Measurements from ENCODE around the gene CANX. TPM values are rescaled to one million over a fixed set of nuclear protein-coding genes. Genes with fewer than 3 reads are reported as not detected.
A peak's percentile ranks its signal among the peaks of the same experiment; 100 is the strongest.

The CANX gene
- total and polyA plus RNA-seq, 9 of the 15 experiments (the other 6 are each of a cell fraction or from before 2014, with no cell fraction given) = 155 to 893 (median 589) TPM

- TF ChIP-seq REST (IDR thresholded peaks at IDR 0.05; ENCODE audit: borderline replicate concordance) (peak; percentile 42), REST (CRISPR knock-in tag; IDR thresholded peaks at IDR 0.05; ENCODE audit: low read depth) (no peak), TFAP4 (CRISPR knock-in tag; IDR thresholded peaks at IDR 0.05; ENCODE audit: borderline replicate concordance) (peak; percentile 78), PURB (CRISPR knock-in tag; IDR thresholded peaks at IDR 0.05; ENCODE audit: low read depth) (no peak), ATF4 (CRISPR knock-in tag; IDR thresholded peaks at IDR 0.05) (no peak), KLF16 (IDR thresholded peaks at IDR 0.05) (0 out of 2 replicates have a peak, but pooled peaks have one; percentile 17), BHLHE40 (IDR thresholded peaks at IDR 0.05; ENCODE audit: low read length) (peak; percentile 86), RNF2 (IDR thresholded peaks at IDR 0.05) (no peak), CBFA2T3 (IDR thresholded peaks at IDR 0.05) (peak; percentile 76), EP300 (IDR thresholded peaks at IDR 0.05; ENCODE audit: low read length) (0 out of 2 replicates have a peak, but pooled peaks have one; percentile 14), E2F4 (CRISPR knock-in tag; IDR thresholded peaks at IDR 0.05; ENCODE audit: low read depth) (no peak), ZNF668 (CRISPR knock-in tag; IDR thresholded peaks at IDR 0.05) (no peak), MAFF (IDR thresholded peaks at IDR 0.05; ENCODE audit: low read length) (peak; percentile 57; the same call in 1 of the 2 replicates), SMAD4 (CRISPR knock-in tag; conservative IDR thresholded peaks at IDR 0.05) (peak; percentile 33; the same call in 1 of the 2 replicates), PPARD (CRISPR knock-in tag; IDR thresholded peaks at IDR 0.05) (no peak), ZC3H8 (IDR thresholded peaks at IDR 0.05) (no peak), MITF (IDR thresholded peaks at IDR 0.05) (peak; percentile 72; the same call in 1 of the 2 replicates)
Measured at GRCh38 chr5:179766021-179766725, 67.4 kb downstream of the CANX start (continued).
